ENCODE data around the gene DNTT. TPM values are rescaled to one million over a fixed set of nuclear protein-coding genes. Genes with fewer than 3 reads are reported as not detected.

The DNTT gene
- total RNA-seq, 1 donor from 2014 or later, result not detected

- DNase-seq (ENCODE audit: low spot score in 2 of 2, unreplicated experiment in 2 of 2), result no peak
- Mint-ChIP-seq H3K27me3 (ENCODE audit: low read depth) (peaks cover 4% of the 10 kb centered on the region), H3K4me3 (no peak overlapping the region), H3K9me3 (peaks cover 4% of the 10 kb centered on the region), H3K27ac (no peak overlapping the region), H3K36me3 (no peaks in the 10 kb centered on the region), H3K4me1 (no peaks in the 10 kb centered on the region)
- TF ChIP-seq CTCF (IDR thresholded peaks at IDR 0.05; ENCODE audit: unreplicated experiment), result no peak
Measured at GRCh38 chr10:96380821-96381220, 76.6 kb downstream of the DNTT start.

GRCh38 chr10:96384506-96384905 is 80.3 kb downstream of the DNTT start:
- TF ChIP-seq CTCF (IDR thresholded peaks at IDR 0.05; ENCODE audit: unreplicated experiment), result no peak
- Mint-ChIP-seq H3K27me3 (ENCODE audit: low read depth) (peaks cover 24% of the 10 kb centered on the region), H3K27ac (no peak overlapping the region), H3K36me3 (no peaks in the 10 kb centered on the region), H3K4me3 (no peak overlapping the region), H3K9me3 (peaks cover 4% of the 10 kb centered on the region), H3K4me1 (peaks cover 9% of the 10 kb centered on the region)
- DNase-seq (ENCODE audit: low spot score in 2 of 2, unreplicated experiment in 2 of 2), result no peak

DNA sequence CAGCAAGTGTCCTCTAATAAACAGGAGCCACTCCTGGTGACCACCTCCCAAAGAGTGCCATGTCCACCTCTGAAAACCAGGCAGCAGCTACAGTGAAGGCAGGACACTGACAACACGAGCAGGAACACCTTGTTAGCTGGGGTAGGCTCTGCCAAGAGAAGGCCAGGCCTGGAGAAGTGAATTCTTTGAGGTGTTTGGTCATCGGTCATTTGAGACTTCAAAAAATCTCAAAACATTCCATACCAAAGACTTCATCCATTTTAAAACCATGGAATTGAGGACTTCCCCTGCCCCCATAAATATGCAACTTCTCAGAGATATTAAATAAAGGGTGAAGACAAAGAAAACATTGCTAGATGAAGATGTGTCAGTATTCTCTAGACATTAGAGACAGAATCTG is 82.9 kb downstream of the DNTT start:
- peaks cover 9% of the 10 kb centered on the region for H3K4me1 Mint-ChIP-seq
- no peak overlapping the region for H3K27ac Mint-ChIP-seq
- no peak overlapping the region for H3K4me3 Mint-ChIP-seq
- H3K27me3 Mint-ChIP-seq (ENCODE audit: low read depth), result peaks cover 38% of the 10 kb centered on the region
- DNase-seq (ENCODE audit: low spot score in 2 of 2, unreplicated experiment in 2 of 2), result no peak
- no peaks in the 10 kb centered on the region for H3K36me3 Mint-ChIP-seq
- no peak for TF ChIP-seq CTCF (IDR thresholded peaks at IDR 0.05; ENCODE audit: unreplicated experiment)
- peaks cover 4% of the 10 kb centered on the region for H3K9me3 Mint-ChIP-seq

DNA sequence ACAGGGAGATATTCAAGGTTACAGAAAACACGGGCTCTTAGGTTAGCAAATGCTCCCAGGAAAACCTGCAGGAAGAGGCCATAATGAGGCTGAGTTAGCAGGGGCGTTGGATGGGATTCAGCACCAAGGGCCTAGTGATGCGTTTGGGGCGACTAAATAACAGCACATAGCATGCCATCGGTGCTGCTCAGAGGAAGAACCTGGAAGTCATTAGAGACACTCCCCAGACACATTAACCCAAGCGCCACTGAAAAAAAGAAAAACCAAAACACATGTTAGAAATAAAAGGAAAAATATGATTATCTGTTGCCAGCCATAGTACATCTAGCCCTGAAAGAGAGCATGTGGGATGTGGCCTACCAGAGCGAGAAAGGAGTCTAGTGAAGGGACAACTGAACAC is 83.4 kb downstream of the DNTT start:
- H3K4me3 Mint-ChIP-seq, result no peak overlapping the region
- no peak for TF ChIP-seq CTCF (IDR thresholded peaks at IDR 0.05; ENCODE audit: unreplicated experiment)
- H3K27me3 Mint-ChIP-seq (ENCODE audit: low read depth), result peaks cover 39% of the 10 kb centered on the region
- peaks cover 3% of the 10 kb centered on the region for H3K9me3 Mint-ChIP-seq
- no peak for DNase-seq (ENCODE audit: low spot score in 2 of 2, unreplicated experiment in 2 of 2)
- no peaks in the 10 kb centered on the region for H3K36me3 Mint-ChIP-seq
- H3K27ac Mint-ChIP-seq, result no peak overlapping the region
- peaks cover 9% of the 10 kb centered on the region for H3K4me1 Mint-ChIP-seq

Other genes with a start within 250 kb of the DNTT start
- gene ZNF518A, start 174.1 kb upstream of the DNTT start, total RNA-seq, result 40.7 to 41.3 TPM (median 41.0 TPM) in 3 replicates
- 7.0 to 8.2 TPM (median 7.1 TPM) in 3 replicates for gene BLNK, start 32.9 kb upstream of the DNTT start, total RNA-seq
- not detected in 3 replicates for gene OPALIN, start 54.6 kb downstream of the DNTT start, total RNA-seq
- gene TLL2, start 209.5 kb downstream of the DNTT start, total RNA-seq, result 1.4 to 1.8 TPM (median 1.6 TPM) in 3 replicates

Data from mesothelial cell of epicardium (in vitro differentiated cells).